Measurements from ENCODE around the gene HOXB6.
A peak's percentile ranks its signal among the peaks of the same experiment; 100 is the strongest.

DNA sequence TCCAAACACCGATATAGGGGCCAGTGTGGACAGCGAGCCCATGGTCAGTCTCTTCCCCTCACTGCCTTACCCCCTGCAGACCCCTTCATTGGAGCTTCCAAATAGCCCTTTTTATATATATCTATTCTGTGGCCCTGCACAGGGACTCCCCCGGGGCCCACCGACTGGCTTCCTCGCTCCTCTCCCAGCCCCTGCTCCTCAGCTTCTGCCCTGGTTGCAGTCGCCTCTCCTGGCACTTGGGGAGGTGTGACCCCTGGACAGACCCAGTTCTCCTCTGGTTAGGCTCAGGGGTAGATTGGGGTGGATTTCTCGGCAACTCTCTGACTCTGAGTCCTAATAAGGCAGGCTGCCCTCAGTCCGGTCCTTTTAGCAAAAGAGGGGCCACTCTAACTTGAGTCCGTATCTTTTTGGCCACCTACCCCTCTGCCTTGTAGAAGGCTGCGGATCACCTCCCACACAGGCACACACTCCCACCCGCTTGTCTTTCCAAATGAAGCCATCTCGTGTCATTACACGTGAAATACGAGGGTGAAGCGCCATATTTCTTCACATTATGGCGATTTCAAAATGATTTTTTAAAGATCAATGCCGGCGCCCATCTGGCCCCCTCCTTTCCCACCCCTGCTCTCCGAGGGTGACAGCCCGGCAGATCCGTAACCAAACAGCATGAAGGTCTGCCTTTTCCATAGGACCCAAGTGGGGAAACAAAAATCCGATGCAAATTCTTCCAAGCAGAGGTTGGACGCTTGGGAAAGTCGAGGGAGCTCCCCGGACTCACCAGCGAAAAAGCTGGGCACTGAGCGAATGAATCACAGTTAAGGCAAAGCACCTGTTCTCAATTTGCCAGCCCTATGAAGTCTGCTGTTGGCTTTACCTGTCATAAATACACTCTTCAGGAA lies 23.1 kb upstream of the HOXB6 start:
- TF ChIP-seq, protein P1, sequence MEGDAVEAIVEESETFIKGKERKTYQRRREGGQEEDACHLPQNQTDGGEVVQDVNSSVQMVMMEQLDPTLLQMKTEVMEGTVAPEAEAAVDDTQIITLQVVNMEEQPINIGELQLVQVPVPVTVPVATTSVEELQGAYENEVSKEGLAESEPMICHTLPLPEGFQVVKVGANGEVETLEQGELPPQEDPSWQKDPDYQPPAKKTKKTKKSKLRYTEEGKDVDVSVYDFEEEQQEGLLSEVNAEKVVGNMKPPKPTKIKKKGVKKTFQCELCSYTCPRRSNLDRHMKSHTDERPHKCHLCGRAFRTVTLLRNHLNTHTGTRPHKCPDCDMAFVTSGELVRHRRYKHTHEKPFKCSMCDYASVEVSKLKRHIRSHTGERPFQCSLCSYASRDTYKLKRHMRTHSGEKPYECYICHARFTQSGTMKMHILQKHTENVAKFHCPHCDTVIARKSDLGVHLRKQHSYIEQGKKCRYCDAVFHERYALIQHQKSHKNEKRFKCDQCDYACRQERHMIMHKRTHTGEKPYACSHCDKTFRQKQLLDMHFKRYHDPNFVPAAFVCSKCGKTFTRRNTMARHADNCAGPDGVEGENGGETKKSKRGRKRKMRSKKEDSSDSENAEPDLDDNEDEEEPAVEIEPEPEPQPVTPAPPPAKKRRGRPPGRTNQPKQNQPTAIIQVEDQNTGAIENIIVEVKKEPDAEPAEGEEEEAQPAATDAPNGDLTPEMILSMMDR (conservative IDR thresholded peaks at IDR 0.05 in 1 of 2, IDR thresholded peaks at IDR 0.05 in 1 of 2; ENCODE audit: extremely low read depth in 1 of 2, insufficient read depth in 1 of 2, low read depth in 1 of 2, low read length in 2 of 2) = no peak
- TF ChIP-seq EZH2 (IDR thresholded peaks at IDR 0.05; ENCODE audit: borderline replicate concordance, low read length) = peak; percentile 52

Measured in mammary epithelial cell (primary cell).